Measurements from ENCODE around the gene SEPHS2.

SEPHS2 gene

DNA sequence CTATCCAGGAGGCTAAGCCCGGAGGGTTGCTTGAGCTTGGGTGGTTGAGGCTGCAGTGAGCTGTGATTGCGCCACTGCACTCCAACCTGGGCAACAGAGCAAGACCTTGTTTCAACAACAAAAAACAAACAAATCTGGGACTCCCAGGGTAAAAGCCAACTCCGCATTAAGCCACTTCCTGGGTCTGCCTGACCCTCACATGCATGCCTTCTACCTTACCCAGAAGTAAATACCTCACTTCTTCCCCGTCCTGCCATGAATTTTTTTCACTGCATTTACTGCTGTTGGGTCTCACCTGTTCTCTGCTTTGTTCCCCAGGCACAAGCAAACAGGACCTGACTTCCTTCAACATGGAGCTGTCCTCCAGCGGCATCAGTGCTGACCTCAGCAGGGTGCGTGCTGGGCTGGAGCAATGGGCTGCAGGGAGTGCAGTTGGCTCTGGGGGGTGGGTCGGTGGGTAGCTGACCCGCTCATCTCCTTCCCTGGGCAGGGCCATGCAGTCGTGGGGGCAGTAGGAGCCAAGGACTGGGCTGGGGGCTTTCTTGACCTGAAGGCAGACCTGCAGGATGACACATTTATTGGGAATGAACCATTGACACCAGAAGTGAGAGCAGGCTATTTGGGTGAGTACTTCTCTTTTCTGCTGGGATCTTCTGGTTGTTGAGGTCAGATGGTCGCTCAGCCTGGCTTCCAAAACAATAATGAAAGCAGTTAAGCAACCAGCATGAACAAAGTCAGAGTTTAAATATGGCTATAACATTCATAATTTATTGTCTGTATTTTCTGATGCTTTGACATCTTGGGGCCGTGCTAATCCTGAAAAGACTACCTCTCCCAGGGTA, 43.3 kb upstream of the SEPHS2 start:
- no peaks in the 10 kb centered on the region for H3K27me3 ChIP-seq (ENCODE audit: insufficient read depth, poor library complexity, severe bottlenecking)
- TF ChIP-seq SPI1 (IDR thresholded peaks at IDR 0.05; ENCODE audit: borderline replicate concordance, low read depth), result no peak
- TF ChIP-seq GABPA (IDR thresholded peaks at IDR 0.05; ENCODE audit: low read depth), result no peak
- no peak for TF ChIP-seq REST (IDR thresholded peaks at IDR 0.05; ENCODE audit: insufficient replicate concordance, low read depth)
- TF ChIP-seq CTCF (IDR thresholded peaks at IDR 0.05; ENCODE audit: insufficient read depth, low read length), result no peak
- TF ChIP-seq POLR2AphosphoS5 (IDR thresholded peaks at IDR 0.05; ENCODE audit: low read depth), result no peak
- H3K4me3 ChIP-seq (replicated peaks; ENCODE audit: insufficient read depth, low read length), result no peak overlapping the region
- no peak overlapping the region for H3K27ac ChIP-seq (replicated peaks)
- no peak for DNase-seq (ENCODE audit: low read depth in 1 of 2, low spot score in 1 of 2)

DNA sequence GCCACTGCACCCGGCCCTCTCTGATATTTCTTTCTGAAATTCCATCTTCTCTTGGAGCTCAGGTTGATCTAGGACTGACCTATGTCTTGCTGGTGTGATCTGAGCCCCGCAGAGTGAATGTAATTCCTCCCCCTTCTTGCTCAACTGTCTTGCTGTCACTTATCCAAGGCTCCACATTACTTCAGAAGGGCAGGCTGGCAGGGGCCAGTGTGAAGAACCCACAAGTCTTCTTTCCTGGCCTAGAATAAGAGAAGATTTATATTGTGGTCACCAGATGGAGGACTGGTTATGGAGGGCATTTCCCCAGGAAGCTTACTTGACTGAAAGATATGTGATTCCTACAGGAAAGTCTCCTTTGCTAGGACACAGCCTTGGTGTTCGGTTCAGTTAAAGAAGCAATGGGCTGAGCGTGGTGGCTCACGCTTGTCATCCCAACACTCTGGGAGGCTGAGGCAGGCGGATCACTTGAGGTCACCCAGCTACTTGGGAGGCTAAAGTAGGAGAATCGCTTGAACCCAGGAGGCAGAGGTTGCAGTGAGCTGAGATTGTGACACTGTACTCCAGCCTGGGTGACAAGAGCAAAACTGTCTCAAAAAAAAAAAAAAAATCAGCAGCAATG, 40.3 kb upstream of the SEPHS2 start:
- H3K27ac ChIP-seq (replicated peaks), result no peak overlapping the region
- H3K4me3 ChIP-seq (replicated peaks; ENCODE audit: insufficient read depth, low read length), result no peak overlapping the region
- no peak for DNase-seq (ENCODE audit: low read depth in 1 of 2, low spot score in 1 of 2)
- H3K27me3 ChIP-seq (ENCODE audit: insufficient read depth, poor library complexity, severe bottlenecking), result no peaks in the 10 kb centered on the region
- TF ChIP-seq GABPA (IDR thresholded peaks at IDR 0.05; ENCODE audit: low read depth) (no peak), POLR2AphosphoS5 (IDR thresholded peaks at IDR 0.05; ENCODE audit: low read depth) (no peak), SPI1 (IDR thresholded peaks at IDR 0.05; ENCODE audit: borderline replicate concordance, low read depth) (no peak), CTCF (IDR thresholded peaks at IDR 0.05; ENCODE audit: insufficient read depth, low read length) (no peak), REST (IDR thresholded peaks at IDR 0.05; ENCODE audit: insufficient replicate concordance, low read depth) (no peak)

GRCh38 chr16:30484887-30485286, 39.2 kb upstream of the SEPHS2 start:
- TF ChIP-seq SPI1 (IDR thresholded peaks at IDR 0.05; ENCODE audit: borderline replicate concordance, low read depth) (no peak), POLR2AphosphoS5 (IDR thresholded peaks at IDR 0.05; ENCODE audit: low read depth) (no peak), GABPA (IDR thresholded peaks at IDR 0.05; ENCODE audit: low read depth) (no peak), CTCF (IDR thresholded peaks at IDR 0.05; ENCODE audit: insufficient read depth, low read length) (no peak), REST (IDR thresholded peaks at IDR 0.05; ENCODE audit: insufficient replicate concordance, low read depth) (no peak)
- Histone ChIP-seq H3K4me3 (replicated peaks; ENCODE audit: insufficient read depth, low read length) (no peak overlapping the region), H3K27me3 (ENCODE audit: insufficient read depth, poor library complexity, severe bottlenecking) (no peaks in the 10 kb centered on the region), H3K27ac (replicated peaks) (no peak overlapping the region)
- DNase-seq (ENCODE audit: low read depth in 1 of 2, low spot score in 1 of 2), result no peak

All from HL-60 (cell line).